K562 (cell line): ENCODE measurements around the gene BORCS8.

ENCODE experiments used
- BCLAF1 ChIP-seq, 2 experiments: fragments of 450-650 bp in 1 of 2; IDR thresholded peaks; 2 replicates each; pipeline ENCODE4 v1.6.1; 2011 to 2017; ENCODE audit warnings: low read depth in 2 of 2, antibody characterized with exemption in 1 of 2, borderline replicate concordance in 1 of 2, low read length in 1 of 2, mild to moderate bottlenecking in 1 of 2, mixed read lengths in 1 of 2; ENCODE audit not compliant: control insufficient read depth in 1 of 2
- BDP1 ChIP-seq: IDR thresholded peaks from 3 replicates; pipeline ENCODE4 v1.6.1; 2011; ENCODE audit not compliant: insufficient read length, insufficient read depth
- KLF1 ChIP-seq: fragments of 450-650 bp; IDR thresholded peaks from 2 replicates; pipeline ENCODE4 v1.6.1; 2016; ENCODE audit warnings: missing genetic modification characterization, missing compliant biosample characterization
- NFIC ChIP-seq: fragments of 450-650 bp; IDR thresholded peaks from 2 replicates; pipeline ENCODE4 v1.6.1; 2017; ENCODE audit warnings: mild to moderate bottlenecking, inconsistent platforms
- OTX1 ChIP-seq: fragments of 450-650 bp; formaldehyde crosslinking; IDR thresholded peaks from 2 replicates; pipeline ENCODE4 v1.4.0; 2022; ENCODE audit warnings: mild to moderate bottlenecking
- POLR2AphosphoS5 ChIP-seq: IDR thresholded peaks from 2 replicates; pipeline ENCODE4 v1.6.1; 2011; ENCODE audit warnings: mild to moderate bottlenecking, low read depth, low read length, moderate library complexity; ENCODE audit not compliant: control insufficient read depth, insufficient read depth
- REST ChIP-seq, 2 experiments: fragments of 450-650 bp; formaldehyde crosslinking in 1 of 2; IDR thresholded peaks; 2 replicates each; pipeline versions ENCODE4 v1.4.0 to v1.6.1; 2014 to 2020; ENCODE audit warnings: mild to moderate bottlenecking in 2 of 2, borderline replicate concordance in 1 of 2, low read depth in 1 of 2
- SMC3 ChIP-seq: conservative IDR thresholded peaks from 2 replicates; pipeline ENCODE4 v1.6.1; 2011; ENCODE audit warnings: low read depth, low read length, improper control_type of control experiment; ENCODE audit not compliant: insufficient read depth
- ZFP30 ChIP-seq: fragments of 250-450 bp; sonication (Bioruptor Pico); IDR thresholded peaks from 2 replicates; pipeline ENCODE4 v1.8.0; 2022; ENCODE audit warnings: moderate library complexity, mild to moderate bottlenecking, inconsistent platforms, borderline replicate concordance
- ZNF232 ChIP-seq: sonication (generic); formaldehyde crosslinking; IDR thresholded peaks from 2 replicates; pipeline ENCODE4 v1.8.0; 2022; ENCODE audit warnings: mild to moderate bottlenecking, missing genetic modification reagents
- ZNF551 ChIP-seq: fragments of 250-450 bp; sonication (Bioruptor Pico); IDR thresholded peaks from 2 replicates; pipeline ENCODE4 v1.5.0; 2021; ENCODE audit warnings: mild to moderate bottlenecking, moderate library complexity
- ZSCAN32 ChIP-seq: fragments of 450-650 bp; formaldehyde crosslinking; IDR thresholded peaks from 2 replicates; pipeline ENCODE4 v1.4.0; 2020; ENCODE audit warnings: mild to moderate bottlenecking, moderate library complexity

GRCh38 chr19:19226663-19227062 lies 34.7 kb upstream of the BORCS8 start:
- TF ChIP-seq SMC3 (no peak), REST (IDR thresholded peaks at IDR 0.05; ENCODE audit: borderline replicate concordance) (no peak), REST (CRISPR knock-in tag; IDR thresholded peaks at IDR 0.05; ENCODE audit: low read depth) (no peak), OTX1 (CRISPR knock-in tag) (no peak), POLR2AphosphoS5 (no peak), BCLAF1 (IDR thresholded peaks at IDR 0.05; ENCODE audit: borderline replicate concordance in 1 of 2, control insufficient read depth in 1 of 2, low read depth in 2 of 2, low read length in 1 of 2) (no peak), BDP1 (no peak), NFIC (no peak), ZSCAN32 (no peak), ZNF232 (CRISPR knock-in tag) (no peak), ZNF551 (CRISPR knock-in tag) (no peak), KLF1 (no peak), ZFP30 (CRISPR knock-in tag) (no peak)
